IPS-NIHi11 (cell line): ENCODE measurements around the gene GGT6.

Experiments
- DNase-seq: peaks from one replicate; pipeline ENCODE4 v3.0.0; 2012; ENCODE audit warnings: mixed read lengths, low spot score

Gene GGT6

DNA sequence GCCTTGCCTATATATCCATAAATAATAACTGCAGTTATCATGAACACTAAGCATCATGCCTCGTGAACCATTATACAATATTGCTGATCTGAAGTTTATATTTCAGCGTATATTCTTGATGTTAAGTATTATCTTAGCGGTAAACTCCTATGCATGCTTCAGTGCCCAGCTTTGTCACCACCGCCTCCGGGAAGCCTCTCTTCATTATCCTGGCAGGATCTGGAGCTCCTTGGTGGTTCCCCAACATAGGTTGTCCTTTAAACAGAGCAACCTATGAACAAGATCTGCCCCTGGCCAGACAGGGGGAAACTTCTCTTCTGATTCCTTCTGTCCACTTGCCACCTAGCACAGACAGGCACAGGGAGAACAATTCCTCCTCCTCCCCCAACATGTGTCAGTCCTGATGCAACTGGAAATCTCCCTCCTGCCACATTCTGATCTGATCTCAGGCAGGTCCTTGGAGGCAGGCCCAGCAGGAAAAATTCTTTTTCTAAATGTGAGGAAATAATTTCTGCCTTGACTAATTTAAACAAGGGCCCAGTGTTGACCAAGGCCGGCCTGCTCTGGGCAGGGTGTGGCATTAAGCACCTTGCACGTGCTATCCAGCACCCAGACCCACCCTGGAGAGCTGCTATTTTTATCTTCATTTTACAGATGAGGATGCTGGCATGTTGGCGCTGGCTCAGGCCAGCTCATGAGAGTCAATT, 39.3 kb downstream of the GGT6 start:
- DNase-seq = no peak

- DNase-seq = no peak
Measured at GRCh38 chr17:4520060-4520893, 40.1 kb downstream of the GGT6 start.

GRCh38 chr17:4519361-4519788, 41.0 kb downstream of the GGT6 start:
- DNase-seq = peak; percentile 42

DNA sequence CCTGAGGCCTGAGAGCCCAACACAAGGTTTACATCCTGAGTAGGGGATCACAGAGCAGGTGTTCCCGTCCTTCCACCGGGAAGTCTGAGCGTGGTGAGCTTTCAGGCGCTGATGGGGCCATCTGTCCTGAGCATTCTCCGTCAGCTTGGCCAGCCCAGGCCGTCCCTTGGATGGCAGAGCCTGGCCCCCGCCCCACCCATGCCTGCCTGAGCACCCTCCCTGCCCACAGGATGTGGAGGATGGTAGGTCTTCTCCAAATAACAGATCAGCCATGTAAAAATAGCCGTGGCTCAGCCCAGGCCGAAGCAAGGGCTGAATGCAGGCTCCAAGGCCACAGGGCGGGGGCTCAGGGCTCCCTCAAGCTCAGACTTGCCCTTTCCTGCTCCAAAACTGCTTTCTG, 41.5 kb downstream of the GGT6 start:
- DNase-seq = no peak

- no peak for DNase-seq
Measured at GRCh38 chr17:4516735-4517134, 43.6 kb downstream of the GGT6 start.

- no peak for DNase-seq
Measured at GRCh38 chr17:4515501-4515900, 44.9 kb downstream of the GGT6 start.

DNA sequence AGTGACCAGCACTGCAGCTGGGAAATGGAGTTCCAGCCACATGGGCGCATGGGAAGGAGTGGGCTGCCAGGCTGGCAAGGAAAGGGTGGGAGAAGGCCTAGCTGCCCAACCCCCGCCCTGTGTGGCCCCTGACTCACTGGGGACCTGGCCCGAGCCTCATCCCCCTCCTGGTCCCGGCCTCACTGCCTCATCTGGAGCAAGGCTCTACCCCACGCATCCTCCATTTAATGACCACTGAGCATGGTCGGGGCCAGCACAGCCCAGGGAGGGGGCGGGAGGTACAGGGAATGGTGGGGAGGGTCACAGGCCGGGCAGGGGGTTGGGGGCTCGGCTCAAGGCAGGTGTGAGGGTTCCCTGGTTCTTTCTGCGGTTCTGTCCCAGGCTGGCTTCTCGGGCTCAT, 45.6 kb downstream of the GGT6 start:
- no peak for DNase-seq

DNA sequence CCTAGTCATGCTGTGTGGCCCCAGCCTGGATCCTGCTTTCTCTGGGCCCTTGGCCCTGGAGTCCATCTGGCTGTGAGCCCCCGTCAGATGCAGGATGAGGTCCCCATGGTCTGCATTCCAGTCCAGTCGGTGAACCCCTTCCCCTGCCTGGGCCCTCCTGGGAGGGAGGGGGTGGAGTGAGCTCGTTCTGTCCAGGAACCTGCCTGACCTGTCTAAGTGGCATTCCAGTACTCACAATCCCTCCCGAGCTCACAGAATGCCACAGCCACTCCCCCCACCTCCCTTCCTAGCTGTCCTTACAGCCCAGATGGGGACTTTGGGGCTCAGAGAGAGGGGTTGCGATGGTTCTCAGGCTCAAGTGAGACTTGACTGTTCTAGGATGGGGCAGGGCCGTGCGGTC, 46.2 kb downstream of the GGT6 start:
- peak; percentile 74 for DNase-seq

- no peak for DNase-seq
Measured at GRCh38 chr17:4513113-4514032, 47.0 kb downstream of the GGT6 start.

DNA sequence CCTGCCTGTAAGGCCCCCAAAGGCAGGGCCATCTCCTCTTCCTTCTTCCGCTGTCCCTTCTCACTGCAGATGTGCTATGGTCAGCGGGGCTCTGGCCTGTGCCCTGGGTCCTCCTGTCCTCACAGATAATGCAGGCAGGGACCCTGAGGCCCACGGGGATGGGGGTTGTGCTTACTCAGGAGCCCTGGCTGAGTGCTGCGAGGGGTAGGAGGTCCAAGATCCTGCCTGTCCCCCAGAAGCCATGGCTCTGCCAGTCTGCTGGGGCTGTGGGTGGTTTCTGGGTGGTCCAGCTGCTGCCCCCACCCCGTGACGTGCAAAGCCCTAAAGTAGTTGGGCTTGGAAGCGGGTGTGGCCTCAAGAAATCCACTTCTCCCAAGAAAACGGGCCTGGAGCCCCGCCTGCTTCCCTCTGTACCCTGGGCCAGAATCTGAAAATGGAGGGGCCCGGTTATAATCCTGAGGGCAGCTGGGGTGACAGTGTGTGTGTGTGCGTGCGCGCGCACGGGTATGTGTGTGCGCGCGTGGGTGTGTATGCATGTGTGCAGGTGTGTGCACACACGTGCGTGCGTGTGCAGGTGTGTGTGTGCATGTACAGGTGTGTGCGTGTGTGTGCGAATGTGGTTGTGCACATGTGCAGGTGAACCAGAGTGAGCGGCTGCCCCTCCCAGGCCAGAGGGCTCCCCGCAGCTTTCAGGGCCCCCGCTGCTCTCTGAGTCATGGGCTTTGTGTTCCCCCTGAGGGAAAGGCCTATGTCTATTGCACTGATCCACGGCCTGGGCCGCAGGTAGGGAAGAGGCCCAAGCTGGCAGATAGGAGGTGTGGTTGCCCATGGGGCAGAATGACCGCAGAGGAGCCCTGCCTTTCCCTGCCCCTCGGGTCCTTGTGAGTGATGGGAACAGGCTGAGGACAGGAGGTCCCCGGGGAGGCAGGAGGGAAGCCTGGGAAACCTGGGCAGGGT, 47.9 kb downstream of the GGT6 start:
- no peak for DNase-seq

GRCh38 chr17:4511199-4511932, 49.0 kb downstream of the GGT6 start:
- no peak for DNase-seq

GRCh38 chr17:4510618-4510941, 49.8 kb downstream of the GGT6 start:
- DNase-seq = no peak

GRCh38 chr17:4509923-4510617, 50.3 kb downstream of the GGT6 start:
- no peak for DNase-seq

DNA sequence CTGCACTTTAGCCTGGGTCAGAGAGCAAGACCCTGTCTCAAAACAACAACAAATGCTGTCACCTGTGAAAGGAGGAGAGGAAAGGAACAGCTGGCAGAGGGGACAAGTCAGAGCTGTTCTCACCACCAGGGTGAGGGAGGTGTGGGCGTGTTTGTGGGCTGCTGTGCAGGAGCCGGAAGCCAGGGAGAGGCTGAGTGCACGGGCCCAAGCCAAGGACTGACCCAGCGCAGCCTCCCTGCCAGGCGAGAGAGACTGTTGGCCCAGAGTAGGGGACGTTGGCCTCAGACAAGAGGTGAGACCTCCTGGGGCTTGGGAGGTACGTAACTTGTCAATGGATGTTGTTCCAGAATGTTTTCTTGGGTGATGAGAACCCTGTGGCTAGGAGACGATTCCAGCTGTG, 51.0 kb downstream of the GGT6 start:
- no peak for DNase-seq

- DNase-seq = no peak
Measured at GRCh38 chr17:4508207-4508606, 52.2 kb downstream of the GGT6 start.

- DNase-seq = no peak
Measured at GRCh38 chr17:4507361-4508111, 52.8 kb downstream of the GGT6 start.
